ENCODE results near the gene MPO. TPM values are rescaled to one million over a fixed set of nuclear protein-coding genes. Genes with fewer than 3 reads are reported as not detected.

The MPO gene
- total RNA-seq, 1 experiment from 2014 or later = 0.19 TPM

GRCh38 chr17:58229384-58229783, 51.4 kb downstream of the MPO start:
- Mint-ChIP-seq H3K27me3 (ENCODE audit: insufficient read depth, unreplicated experiment) (peaks cover 48% of the 10 kb centered on the region), H3K9me3 (ENCODE audit: unreplicated experiment) (no peaks in the 10 kb centered on the region), H3K36me3 (ENCODE audit: insufficient read depth, unreplicated experiment) (no peaks in the 10 kb centered on the region), H3K4me1 (ENCODE audit: insufficient read depth, unreplicated experiment) (peaks cover 5% of the 10 kb centered on the region), H3K4me3 (ENCODE audit: unreplicated experiment) (no peak overlapping the region), H3K27ac (ENCODE audit: low read depth, unreplicated experiment) (no peak overlapping the region)
- no TSS peak for BruUV-seq (replicated peaks)
- DNase-seq (ENCODE audit: unreplicated experiment) = no peak
- TF ChIP-seq CTCF (IDR thresholded peaks at IDR 0.05; ENCODE audit: unreplicated experiment) = no peak
- intact Hi-C loops (cut with micrococcal nuclease) = no loop called here
- ChIA-PET POLR2A (no interaction called here), CTCF (interaction anchor here (0.6 to 1.0 kb wide), 3 partner anchors 9 to 445 kb away, joined by 3 to 5 read pairs (median 3); partner anchors contain the start of gene LPO)

- no TSS peak for BruUV-seq (replicated peaks)
- no peak for TF ChIP-seq CTCF (IDR thresholded peaks at IDR 0.05; ENCODE audit: unreplicated experiment)
These were observed 52.1 kb downstream of the MPO start for GRCh38 chr17:58228679-58229078.

GRCh38 chr17:58227733-58228132, 53.0 kb downstream of the MPO start:
- intact Hi-C loops (cut with micrococcal nuclease) = no loop called here
- H3K4me1 Mint-ChIP-seq (ENCODE audit: insufficient read depth, unreplicated experiment) = peaks cover 10% of the 10 kb centered on the region
- no TSS peak for BruUV-seq (replicated peaks)
- no peak for DNase-seq (ENCODE audit: unreplicated experiment)
- peaks cover 39% of the 10 kb centered on the region for H3K27me3 Mint-ChIP-seq (ENCODE audit: insufficient read depth, unreplicated experiment)
- no peak for TF ChIP-seq CTCF (IDR thresholded peaks at IDR 0.05; ENCODE audit: unreplicated experiment)
- H3K4me3 Mint-ChIP-seq (ENCODE audit: unreplicated experiment) = no peak overlapping the region
- no peak overlapping the region for H3K27ac Mint-ChIP-seq (ENCODE audit: low read depth, unreplicated experiment)
- ChIA-PET CTCF (interaction anchor here (0.6 to 1.3 kb wide), 2 partner anchors 23 to 425 kb away, joined by 3 read pairs; no protein-coding TSS in a partner anchor), POLR2A (interaction anchor here (0.5 to 1.0 kb wide), 3 partner anchors 9 to 1687 kb away, joined by 3 read pairs; no protein-coding TSS in a partner anchor)
- no peaks in the 10 kb centered on the region for H3K9me3 Mint-ChIP-seq (ENCODE audit: unreplicated experiment)
- H3K36me3 Mint-ChIP-seq (ENCODE audit: insufficient read depth, unreplicated experiment) = no peaks in the 10 kb centered on the region

More at GRCh38 chr17:58228679-58229078, 52.1 kb downstream of the MPO start:
- DNase-seq (ENCODE audit: unreplicated experiment) = no peak
- Mint-ChIP-seq H3K9me3 (ENCODE audit: unreplicated experiment) (no peaks in the 10 kb centered on the region), H3K4me1 (ENCODE audit: insufficient read depth, unreplicated experiment) (peaks cover 10% of the 10 kb centered on the region), H3K36me3 (ENCODE audit: insufficient read depth, unreplicated experiment) (no peaks in the 10 kb centered on the region), H3K4me3 (ENCODE audit: unreplicated experiment) (no peak overlapping the region), H3K27me3 (ENCODE audit: insufficient read depth, unreplicated experiment) (peaks cover 41% of the 10 kb centered on the region), H3K27ac (ENCODE audit: low read depth, unreplicated experiment) (no peak overlapping the region)
- intact Hi-C loops (cut with micrococcal nuclease) = no loop called here
- CTCF ChIA-PET = interaction anchor here (1.0 kb wide), 2 partner anchors 10 to 230 kb away, joined by 3 read pairs; partner anchors contain the start of gene LPO
- POLR2A ChIA-PET = interaction anchor here (1.0 kb wide), 1 partner anchor 8 kb away, joined by 3 read pairs; no protein-coding TSS in a partner anchor

GRCh38 chr17:58224315-58224714, 56.4 kb downstream of the MPO start:
- CTCF ChIA-PET = no interaction called here
- POLR2A ChIA-PET = no interaction called here
- Mint-ChIP-seq H3K36me3 (ENCODE audit: insufficient read depth, unreplicated experiment) (peaks cover 4% of the 10 kb centered on the region), H3K4me3 (ENCODE audit: unreplicated experiment) (no peak overlapping the region), H3K27me3 (ENCODE audit: insufficient read depth, unreplicated experiment) (peaks cover 19% of the 10 kb centered on the region), H3K27ac (ENCODE audit: low read depth, unreplicated experiment) (no peak overlapping the region), H3K4me1 (ENCODE audit: insufficient read depth, unreplicated experiment) (peaks cover 14% of the 10 kb centered on the region), H3K9me3 (ENCODE audit: unreplicated experiment) (no peaks in the 10 kb centered on the region)
- intact Hi-C loops (cut with micrococcal nuclease) = no loop called here
- TF ChIP-seq CTCF (IDR thresholded peaks at IDR 0.05; ENCODE audit: unreplicated experiment) = no peak
- DNase-seq (ENCODE audit: unreplicated experiment) = peak; percentile 34
- no TSS peak for BruUV-seq (replicated peaks)

Other genes starting within 250 kb of the MPO start
- gene DYNLL2, start 197.5 kb downstream of the MPO start, total RNA-seq (2022) = 15.5 and 22.3 TPM in 2 replicates
- not detected in 2 replicates for gene OR4D1, start 132.6 kb downstream of the MPO start, total RNA-seq (2022)
- gene OR4D2, start 114.0 kb downstream of the MPO start, total RNA-seq (2022) = not detected in 2 replicates
- gene EPX, start 88.2 kb downstream of the MPO start, total RNA-seq (2022) = not detected in 2 replicates
- gene MKS1, start 61.7 kb downstream of the MPO start, total RNA-seq (2022) = 15.4 and 22.8 TPM in 2 replicates
- not detected in 2 replicates for gene LPO, start 42.4 kb downstream of the MPO start, total RNA-seq (2022)
- not detected in 2 replicates for gene TSPOAP1, start 47.9 kb upstream of the MPO start, total RNA-seq (2022)
- 63.4 and 90.8 TPM in 2 replicates for gene SUPT4H1, start 71.3 kb upstream of the MPO start, total RNA-seq (2022)
- 6.7 and 7.9 TPM in 2 replicates for gene RNF43, start 136.6 kb upstream of the MPO start, total RNA-seq (2022)
- not detected in 2 replicates for gene HSF5, start 207.5 kb upstream of the MPO start, total RNA-seq (2022)
- 33.5 and 38.1 TPM in 2 replicates for gene MTMR4, start 233.7 kb upstream of the MPO start, total RNA-seq (2022)

All from MCF 10A (cell line).